Measurements from ENCODE around the gene CORT.
"Not testable (repeated sequence)": the region's sequence is repeated elsewhere in the genome, so short reads cannot be mapped to it uniquely, and the experiment has no call there.

The CORT gene

DNA sequence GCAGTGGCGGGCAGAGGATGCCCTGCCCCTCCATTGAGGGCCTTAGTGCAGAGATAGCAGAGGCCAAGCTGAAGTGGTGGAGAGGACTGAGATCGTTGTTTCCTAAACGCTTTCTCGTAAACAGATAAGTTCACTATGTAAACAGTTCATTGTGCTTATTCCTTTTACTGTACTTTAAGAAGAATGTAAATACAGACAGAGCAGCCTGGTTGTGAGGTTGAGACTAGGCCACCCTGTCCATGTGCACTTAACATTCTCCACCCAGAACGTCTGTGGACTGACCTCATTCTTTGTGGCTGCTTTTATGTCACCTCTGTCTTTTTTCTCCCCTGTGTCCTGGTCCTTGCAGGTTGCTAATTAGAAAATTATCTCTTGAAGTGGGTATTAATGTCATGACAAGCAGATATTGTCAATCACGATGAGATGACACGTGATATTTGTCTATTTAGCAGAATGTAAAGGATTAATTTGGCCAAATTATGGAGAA is 11.1 kb upstream of the CORT start:
- DNase-seq (no peak), ATAC-seq (no peak)

DNA sequence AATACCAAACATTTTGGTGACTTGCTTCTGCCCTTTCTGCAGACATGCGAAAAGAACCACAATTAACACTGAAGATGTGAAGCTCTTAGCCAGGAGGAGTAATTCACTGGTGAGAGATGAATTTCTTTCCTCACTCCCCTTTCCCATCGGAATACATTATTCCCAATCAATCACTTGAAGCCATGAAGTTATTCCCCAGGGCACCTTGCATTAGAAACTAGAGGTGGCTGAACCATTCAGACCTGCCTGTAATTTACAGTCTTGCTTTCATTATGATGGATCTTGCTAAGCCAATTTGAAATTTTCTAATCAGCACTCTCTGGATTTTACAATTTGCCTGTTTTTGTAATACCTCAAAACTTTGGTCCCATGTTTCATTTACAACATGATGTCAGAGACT is 9.5 kb upstream of the CORT start:
- ATAC-seq (no peak), DNase-seq (no peak)

DNA sequence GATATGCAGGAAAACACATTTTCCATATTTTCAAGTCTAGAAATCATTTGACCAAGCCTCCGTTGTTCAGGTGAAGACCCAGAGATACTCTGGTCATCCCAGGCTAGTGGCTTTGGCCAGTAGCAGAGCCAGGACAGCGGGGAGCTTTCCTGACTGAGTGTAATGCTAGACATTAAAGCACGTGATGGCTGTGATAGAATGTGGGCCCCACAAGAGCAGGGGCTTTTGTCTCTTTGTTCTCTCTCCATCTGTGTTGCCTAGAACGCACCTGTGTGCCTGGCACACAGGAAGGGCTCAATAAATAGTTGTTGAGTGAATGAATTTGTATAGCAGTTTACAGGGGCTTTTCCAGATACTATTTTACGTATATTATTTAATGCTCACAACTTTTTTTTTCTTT is 9.0 kb upstream of the CORT start:
- DNase-seq (no peak), ATAC-seq (no peak)

DNA sequence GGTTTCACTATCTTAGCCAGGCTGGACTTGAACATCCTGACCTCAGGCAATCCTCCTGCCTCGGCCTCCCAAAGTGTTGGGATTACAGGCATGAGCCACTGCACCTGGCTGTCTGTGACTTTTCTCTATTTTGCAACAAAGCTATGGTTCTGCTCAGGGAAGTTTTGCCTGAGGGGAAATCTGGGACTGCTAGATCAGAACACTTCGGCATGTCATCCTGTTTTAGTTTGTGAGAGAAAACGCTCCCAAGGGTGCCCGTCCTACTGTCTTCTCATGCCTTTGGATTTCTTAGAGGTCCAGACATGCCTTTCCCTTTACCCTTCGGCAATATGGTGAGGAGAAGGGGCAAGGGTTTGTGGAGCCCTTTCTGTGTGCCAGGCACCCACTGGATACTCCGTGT is 5.6 kb upstream of the CORT start:
- ATAC-seq = no peak
- no peak for DNase-seq

DNA sequence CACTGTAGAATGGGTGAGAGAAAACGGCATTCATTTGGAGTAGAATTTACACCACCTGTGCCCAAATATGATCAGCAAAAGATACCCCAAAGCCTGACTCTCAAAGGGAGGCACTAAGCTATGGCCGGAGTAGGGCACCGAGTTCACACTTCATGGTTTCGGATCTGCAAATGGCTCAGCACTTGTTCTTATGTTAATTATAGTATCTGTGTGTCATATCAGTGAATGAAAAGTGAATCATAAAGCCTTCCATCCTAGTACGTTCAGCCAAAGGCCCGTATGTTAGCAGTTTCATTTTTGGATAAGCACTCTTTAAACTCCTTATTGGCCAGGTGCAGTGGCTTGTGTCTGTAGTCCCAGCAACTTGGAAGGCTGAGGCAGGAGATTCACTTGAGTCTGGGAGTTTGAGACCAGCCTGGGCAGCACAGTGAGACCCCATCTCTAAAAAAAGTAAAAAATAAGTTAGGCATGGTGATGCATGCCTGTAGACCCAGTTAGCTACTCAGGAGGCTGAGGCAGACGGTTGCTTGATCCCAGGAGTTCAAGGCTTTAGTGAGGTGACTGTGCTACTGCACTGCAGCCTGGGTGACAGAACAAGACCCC is 4.9 kb upstream of the CORT start:
- ATAC-seq (no peak), DNase-seq (no peak)

DNA sequence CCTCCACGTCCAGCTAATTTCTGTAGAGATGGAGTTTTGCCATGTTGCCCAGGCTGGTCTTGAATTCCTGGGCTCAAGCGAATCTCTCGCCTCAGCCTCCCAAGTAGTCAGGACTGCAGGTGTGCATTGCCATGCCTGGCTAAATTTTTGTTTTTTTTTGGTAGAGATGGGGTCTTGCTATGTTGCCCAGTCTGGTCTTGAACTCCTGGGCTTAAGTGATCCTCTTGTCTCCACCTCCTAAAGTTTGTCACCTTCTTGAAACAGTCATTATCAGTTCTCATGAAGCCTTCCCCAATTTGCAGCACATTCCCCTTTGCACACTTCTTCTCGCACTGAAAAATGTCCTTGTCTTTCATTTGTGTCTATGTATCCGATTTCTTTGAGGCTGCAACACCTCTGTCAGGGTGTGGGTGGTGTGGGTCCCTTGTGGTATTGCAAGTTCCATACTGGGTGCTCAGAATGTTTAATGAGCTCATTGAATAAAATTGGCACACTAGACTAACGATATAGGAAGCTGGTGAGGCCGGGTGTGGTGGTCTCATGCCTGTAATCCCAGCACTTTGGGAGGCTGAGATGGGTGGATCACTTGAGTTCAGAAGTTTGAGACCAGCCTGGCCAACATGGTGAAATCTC is 2.9 kb upstream of the CORT start:
- ATAC-seq (no peak), DNase-seq (no peak)

- DNase-seq = no peak
- ATAC-seq = no peak
Measured at GRCh38 chr1:10450156-10450814, 454 bp downstream of the CORT start.

DNA sequence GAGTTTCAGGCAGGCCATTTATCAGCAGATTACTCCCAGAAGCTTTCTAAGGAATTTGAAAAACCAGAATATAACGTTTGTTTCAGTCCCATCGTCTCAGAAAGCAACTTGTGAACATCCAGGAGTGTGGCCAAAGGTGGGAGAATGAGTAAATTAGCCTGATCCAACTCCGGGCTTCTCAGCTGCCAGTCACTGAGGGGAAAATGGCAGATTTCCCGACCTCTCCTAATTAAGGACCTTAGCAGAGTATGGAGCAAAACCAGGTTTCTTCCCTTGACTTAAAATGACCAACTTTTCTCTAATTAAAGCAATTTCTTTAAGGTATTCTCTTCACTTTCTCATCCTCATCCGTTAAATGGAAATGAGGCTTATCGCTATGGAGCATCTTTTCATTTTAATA is 1.0 kb downstream of the CORT start:
- ATAC-seq (no peak), DNase-seq (no peak)

DNA sequence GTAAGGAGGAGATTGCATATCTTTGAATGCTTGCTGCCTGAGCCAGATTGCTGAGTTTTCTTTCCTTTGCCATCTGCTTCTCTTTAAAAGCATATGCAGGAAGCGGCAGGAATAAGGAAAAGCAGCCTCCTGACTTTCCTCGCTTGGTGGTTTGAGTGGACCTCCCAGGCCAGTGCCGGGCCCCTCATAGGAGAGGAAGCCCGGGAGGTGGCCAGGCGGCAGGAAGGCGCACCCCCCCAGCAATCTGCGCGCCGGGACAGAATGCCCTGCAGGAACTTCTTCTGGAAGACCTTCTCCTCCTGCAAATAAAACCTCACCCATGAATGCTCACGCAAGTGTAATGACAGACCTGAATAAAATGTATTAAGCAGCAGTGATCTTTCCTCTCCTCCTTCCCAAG is 1.5 kb downstream of the CORT start:
- DNase-seq = no peak
- ATAC-seq = no peak

GRCh38 chr1:10456048-10456447 is 6.2 kb downstream of the CORT start:
- ATAC-seq (no peak), DNase-seq (no peak)

DNA sequence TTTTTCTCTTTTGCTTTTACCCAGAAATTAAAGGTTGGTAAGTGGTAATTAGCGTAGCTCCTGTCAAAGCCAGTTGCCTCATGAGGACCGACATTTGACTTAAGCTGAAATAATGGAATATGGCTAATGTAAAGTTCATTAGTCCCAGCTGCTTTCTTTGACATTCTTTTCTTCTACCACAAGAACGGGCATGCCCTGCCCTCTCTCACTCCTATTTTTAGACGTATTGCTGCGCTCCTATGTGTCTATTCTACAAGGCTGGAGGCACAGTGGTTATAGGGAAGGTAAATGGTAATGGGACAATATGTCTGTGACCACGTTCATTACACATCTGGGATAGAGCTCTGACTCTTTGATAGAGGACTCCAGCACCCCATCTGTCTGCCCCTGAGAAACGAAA is 6.8 kb downstream of the CORT start:
- no peak for DNase-seq
- no peak for ATAC-seq

- DNase-seq, ATAC-seq: not testable (repeated sequence)
Measured at GRCh38 chr1:10457462-10457861, 7.6 kb downstream of the CORT start.

GRCh38 chr1:10457875-10458274 is 8.0 kb downstream of the CORT start:
- DNase-seq = no peak
- ATAC-seq = no peak

- peak; percentile 37 for ATAC-seq
- no peak for DNase-seq
Measured at GRCh38 chr1:10459184-10459583, 9.4 kb downstream of the CORT start.

GRCh38 chr1:10467078-10467477 is 17.2 kb downstream of the CORT start:
- DNase-seq (no peak), ATAC-seq (no peak)

DNA sequence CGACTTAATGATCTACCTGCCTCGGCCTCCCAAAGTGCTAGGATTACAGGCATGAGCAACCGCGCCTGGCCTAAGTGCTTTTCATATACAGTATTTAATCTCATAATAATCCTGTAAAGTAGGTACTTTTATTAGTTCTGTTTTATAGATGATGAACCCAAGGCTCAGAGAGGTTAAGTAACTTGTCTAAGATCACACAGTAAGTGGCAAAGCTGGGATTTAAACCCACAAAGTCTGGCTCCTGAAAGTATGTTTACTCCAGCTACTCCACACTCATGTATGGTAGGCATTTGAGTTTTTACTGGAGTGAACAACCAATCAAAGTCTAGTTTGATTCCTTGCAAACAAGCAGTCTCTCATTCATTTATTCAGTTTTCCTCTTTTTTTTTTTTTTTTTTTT is 20.2 kb downstream of the CORT start:
- DNase-seq = no peak
- no peak for ATAC-seq

DNA sequence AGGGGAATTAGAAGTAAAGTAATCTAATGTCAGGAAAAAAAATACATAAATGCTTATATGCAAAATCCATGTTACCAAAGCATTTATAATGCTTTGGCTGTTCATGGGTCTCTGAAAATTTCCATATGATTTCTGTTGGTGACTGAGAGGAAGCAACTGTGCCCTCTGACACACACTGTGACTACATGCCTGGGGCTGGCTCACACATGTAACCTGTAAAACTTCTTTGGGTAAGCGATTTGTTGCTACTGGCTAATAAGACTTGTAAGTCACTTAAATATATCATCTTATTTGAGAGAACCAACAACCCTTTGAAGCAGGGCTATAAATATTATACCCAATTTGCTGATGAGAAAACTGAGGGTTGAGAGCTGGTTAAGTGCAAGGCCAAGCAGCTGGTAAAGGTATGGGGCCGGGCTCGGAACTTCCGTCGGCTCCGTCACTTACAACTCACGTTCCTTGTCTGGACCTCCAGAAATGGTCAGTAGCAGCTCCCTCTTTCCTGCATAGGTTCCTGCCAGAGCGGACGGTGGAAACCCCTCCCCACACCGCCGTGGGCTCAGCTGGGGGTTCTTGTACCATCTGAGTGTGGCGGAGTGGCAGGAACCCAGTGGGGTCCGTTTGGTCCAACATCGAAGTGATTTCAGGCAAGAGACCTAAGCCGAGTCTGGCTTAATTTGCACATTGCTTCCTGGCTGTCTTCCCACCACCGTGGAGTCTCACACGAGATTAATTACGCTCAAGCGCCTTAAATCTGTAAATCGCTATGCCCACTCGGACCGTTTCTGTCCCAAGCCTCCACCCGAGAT is 21.8 kb downstream of the CORT start:
- DNase-seq = no peak
- ATAC-seq = no peak

DNA sequence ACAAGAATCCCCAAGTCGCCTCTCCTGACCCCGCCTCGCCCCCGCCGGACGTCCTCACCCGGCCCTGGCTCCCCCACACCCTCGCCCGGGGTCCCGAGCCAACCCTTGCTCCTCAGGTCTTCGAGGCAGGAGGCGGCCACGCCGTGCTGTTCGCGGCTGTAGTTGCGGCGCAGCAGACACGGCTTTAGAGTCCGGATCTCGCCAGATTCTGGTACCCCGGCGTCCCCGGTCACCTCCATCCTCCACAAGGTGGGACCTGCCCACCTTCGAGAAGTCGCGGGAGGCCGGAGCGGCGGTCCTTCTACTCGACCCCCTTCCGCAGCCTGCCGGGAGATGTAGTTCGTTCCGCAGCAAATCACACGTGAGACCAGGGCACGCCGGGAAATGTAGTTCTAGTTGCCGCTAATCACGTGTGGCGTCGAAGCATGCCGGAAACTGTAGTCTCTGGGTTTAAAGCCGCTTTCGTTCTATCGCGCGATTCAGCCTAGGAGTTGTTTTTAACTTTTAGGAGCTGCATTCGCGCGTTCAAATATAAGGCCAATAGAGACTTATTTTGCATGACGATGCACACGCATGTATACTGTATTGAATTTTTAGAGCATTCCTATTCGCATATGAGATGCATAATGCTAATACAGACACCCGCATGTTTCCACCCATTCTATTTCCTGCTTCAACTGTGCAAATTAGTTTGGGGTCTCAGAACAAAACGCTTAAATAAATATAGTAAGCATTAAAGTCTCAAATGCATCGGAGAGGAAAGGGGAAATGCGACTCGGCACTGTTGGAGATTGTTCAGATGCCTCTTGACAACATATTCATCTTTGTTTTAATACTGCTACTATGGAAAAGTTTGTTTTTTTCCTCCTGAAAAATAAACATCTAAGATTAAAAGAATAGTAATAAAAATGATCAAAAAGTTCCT is 22.7 kb downstream of the CORT start, which contains the start of gene DFFA:
DFFA (minus strand) TSS at position 310 of the 925 bp plus-strand sequence; CDS start at position 239, 71 bp downstream.
- peak; percentile 92 for DNase-seq
- peak; percentile 83 for ATAC-seq

DNA sequence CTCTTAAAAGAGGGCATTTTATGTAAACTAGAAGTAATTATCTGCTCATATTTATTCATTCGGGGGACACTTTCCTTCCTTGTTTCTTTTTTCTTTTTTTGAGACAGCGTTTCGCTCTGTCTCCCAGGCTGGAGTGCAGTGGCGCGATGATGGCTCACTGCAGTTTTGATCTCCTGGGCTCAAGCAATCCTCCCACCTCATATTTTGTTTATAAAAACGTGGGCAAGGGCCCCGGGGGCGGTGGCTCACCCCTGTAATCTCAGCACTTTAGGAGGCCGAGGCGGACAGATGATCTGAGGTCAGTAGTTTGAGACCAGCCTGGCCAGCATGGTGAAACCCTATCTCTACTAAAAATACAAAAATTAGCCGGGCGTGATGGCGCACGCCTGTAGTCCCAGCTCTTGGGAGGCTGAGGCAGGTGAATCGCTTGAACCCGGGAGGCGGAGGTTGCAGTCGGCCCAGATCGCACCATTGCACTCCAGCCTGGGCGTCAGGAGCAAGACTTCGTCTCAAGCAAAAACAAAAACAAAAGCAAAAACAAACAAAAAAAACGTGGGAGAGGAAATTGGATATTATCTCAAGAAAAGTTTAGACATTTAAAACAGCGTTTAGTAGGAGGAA is 23.4 kb downstream of the CORT start:
- ATAC-seq = no peak

DNA sequence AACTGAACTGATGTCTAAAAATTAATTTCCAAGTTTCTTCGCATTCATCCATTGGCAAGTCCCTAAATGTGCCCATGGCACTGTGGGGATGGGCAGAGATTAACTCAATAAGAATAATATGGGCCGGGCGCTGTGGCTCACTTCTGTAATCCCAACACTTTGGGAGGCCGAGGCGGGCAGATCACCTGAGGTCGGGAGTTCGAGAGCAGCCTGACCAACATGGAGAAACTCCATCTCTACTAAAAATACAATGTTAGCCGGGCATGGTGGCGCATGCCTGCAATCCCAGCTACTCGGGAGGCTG is 24.4 kb downstream of the CORT start:
- not testable (repeated sequence) for DNase-seq, ATAC-seq

More for the DNA sequence above, 23.4 kb downstream of the CORT start:
- DNase-seq = no peak
